Fibroblast of the conjunctiva (primary cell): ENCODE measurements around the gene ITCH.

Experiments used
- DNase-seq: peaks from one replicate; pipeline ENCODE4 v3.0.0-alpha.2; 2010; ENCODE audit warnings: low read depth

ITCH gene

DNA sequence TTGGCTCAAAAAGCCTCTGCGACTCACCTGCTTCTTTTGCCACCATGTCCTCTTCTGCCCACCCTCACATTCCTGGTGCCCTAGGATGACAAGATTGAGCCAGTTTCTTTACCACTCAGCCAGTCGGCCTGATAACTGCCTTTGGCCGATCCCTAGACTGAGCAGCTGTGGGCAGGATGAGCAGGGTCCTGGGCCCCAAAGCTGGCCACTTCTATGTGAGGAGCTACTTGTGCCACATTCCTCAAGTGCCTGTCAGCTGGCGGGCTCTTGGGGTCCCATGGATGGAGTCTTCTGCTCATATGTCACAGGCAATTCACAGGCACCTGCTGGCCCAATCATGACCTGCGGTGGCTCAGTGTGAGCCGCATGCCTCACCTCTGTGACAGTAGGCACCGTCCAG is 169.7 kb downstream of the ITCH start:
- no peak for DNase-seq

GRCh38 chr20:34534391-34535165 is 171.5 kb downstream of the ITCH start:
- DNase-seq = no peak

- no peak for DNase-seq
Observed at GRCh38 chr20:34535301-34535840, 172.3 kb downstream of the ITCH start.

DNA sequence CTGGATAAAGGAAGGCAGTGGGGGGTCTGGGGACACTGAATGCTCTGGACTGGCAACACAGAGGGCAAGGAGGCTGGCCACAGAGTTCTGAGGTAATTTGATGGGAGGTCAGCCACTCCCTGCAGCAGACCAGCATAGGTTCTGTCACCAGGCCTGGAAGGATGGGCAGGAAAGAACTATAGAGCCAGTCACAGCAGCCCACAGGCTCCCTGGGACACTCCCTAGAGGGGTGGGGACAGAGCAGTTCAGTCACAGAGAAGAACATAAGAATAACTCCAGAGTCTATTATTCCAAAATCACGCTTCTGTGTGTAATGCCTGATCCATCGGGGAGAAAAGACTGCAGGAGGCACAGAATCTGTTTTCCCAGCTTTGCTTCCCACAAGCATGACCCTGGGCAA is 172.8 kb downstream of the ITCH start:
- no peak for DNase-seq

- DNase-seq = no peak
Observed at GRCh38 chr20:34536798-34537394, 173.8 kb downstream of the ITCH start.

- DNase-seq = no peak
Observed at GRCh38 chr20:34537651-34538050, 174.6 kb downstream of the ITCH start.

DNA sequence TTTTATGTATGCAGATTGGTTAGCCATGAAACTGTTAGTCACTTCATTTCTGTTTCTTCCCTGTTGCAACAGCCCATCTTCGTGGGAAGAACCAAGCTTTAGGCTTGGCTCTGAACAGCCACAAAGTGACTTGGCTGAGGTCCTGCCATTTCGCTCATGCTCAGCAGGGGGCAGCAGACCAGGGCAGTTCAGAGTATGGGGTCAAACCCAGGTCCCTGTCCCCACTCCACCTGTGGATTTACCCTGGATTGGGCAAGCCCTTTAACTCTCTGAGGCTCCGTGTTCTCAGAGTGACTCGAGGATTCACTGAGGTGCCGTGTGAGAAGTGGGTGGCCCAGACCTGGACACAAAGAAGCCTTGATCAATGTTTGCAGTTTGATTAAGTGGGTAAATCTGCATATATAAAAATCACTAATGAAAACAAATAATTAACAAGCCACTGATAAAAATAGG is 175.6 kb downstream of the ITCH start:
- peak; percentile 55 for DNase-seq

DNA sequence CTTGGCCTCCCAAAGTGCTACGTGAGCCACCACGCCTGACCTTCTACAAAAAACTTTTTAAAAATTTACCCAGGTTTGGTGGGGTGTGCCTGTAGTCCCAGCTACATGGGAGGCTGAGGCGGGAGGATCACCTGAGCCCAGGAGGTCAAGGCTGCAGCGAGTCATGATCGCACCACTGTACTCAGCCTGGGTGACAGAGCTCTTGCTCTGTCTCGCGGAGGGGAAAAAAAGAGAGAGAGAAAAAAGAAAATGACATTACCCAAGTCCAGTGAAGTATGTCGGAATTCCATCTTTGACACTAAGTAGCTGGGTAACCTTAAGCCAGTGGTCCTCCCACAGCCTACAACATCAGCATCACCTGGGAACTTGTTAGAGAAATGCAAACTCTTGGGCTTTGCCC is 176.7 kb downstream of the ITCH start:
- no peak for DNase-seq

DNA sequence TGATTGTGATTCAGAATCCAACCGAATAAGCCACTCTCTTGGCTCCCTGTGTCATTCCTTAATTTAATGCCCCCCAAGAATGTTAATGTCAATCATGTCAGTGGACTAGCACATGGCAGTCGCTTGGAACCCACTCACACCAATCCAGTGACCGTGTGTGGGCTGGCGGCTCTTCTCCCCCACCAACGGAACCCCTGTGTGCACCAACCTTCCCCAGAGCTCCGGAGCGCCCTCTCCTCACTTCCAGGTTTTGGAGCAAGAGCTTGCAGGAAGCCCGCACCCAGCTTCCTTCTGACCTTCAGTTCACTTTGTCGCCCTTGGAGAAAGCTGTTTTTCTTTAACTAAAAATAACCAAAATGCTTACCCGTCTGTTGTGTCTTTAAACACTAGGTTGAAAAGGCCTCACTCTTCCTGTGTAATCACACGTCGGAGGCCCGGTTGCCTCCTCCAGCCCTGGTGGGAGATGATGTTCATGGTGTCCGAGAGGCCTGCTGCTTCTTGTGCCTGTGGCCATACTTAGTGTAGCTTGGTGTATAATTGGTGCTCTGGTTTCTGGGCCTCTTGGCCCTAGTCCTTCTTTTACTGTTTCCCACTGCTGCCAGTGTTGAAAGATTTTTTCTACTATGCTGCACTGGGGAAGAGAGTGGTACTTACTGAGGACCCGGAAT is 177.7 kb downstream of the ITCH start:
- no peak for DNase-seq

DNA sequence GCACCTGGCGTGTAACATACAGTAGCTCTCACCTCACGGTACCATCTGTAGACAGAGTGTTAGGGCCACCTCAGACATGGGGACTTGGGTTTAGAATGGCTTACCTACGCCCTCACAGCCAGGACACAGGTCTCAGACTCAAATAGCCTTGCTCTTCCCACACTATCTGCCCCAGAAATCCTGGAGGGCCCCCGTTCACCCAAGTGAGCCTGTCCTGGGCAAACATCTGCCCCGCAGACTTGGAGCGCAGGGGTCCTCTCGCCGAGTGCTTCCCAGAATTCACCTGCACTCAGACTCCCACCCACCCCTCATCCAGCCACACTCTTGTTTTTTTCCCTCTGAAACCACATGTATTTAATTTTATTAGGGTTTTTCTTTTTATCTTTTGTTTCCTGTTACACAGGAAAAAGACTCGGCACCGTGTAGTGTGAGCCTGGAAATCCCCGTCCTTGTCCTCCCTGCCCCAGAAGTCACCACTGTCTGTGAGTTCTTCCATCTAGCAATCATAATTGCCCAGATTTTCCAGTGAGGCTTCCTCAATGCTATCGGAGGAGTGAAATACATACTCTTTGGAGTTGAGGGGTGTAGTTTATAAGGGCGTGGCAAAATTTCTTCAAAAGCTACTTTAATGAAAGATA is 178.3 kb downstream of the ITCH start:
- DNase-seq = no peak

GRCh38 chr20:34541917-34542316 is 178.8 kb downstream of the ITCH start:
- DNase-seq = no peak

DNA sequence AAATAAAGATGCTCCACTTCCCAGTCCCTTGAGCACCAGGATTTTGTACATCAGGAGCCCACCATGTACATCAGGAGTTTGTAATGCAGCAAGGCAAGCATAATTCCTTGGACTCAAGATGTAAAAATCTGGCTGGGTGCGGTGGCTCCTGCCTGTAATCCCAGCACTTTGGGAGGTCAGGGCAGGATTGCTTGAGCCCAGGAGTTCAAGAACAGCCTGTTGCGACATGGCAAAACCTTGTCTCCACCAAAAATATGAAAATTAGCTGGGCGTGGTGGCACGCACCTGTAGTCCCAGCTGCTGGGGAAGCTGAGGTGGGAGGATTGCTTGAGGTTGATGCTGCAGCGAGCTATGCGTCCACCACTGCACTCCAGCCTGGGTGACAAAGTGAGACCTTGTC is 179.4 kb downstream of the ITCH start:
- no peak for DNase-seq

- no peak for DNase-seq
Observed at GRCh38 chr20:34543463-34544056, 180.5 kb downstream of the ITCH start.

GRCh38 chr20:34544109-34544796 is 181.2 kb downstream of the ITCH start:
- DNase-seq = no peak

GRCh38 chr20:34546751-34547181 is 183.7 kb downstream of the ITCH start:
- no peak for DNase-seq

GRCh38 chr20:34547844-34548613 is 185.0 kb downstream of the ITCH start:
- DNase-seq = no peak

DNA sequence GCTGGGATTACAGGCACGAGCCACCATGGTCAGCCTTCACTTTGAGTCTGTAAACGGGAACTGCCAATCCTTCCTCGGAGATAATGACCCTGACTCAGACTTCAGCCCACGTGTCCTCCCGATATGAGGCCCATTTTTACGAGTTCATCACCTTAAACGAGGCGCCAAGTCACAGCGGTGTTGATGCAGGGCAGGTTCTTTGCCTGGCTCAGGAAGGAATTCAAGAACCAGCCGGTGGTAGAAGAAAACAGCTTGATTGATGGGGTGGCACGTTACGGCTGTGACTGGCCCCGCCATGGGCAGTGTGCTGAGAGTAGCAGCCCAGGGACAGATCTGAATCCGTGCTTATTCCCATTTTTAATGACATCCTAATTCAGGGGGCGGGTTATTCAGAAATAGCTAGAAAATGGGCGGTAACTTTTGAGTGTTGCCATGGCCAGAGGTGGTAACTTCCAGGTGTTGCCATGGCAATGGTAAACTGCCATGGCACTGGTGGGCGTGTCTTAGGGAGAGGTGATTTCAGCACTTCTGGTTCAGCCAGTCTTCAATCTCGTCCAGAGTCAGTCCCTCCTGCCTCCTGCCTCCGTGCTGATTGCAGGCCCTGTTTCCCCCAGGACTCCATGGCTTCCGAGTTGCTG is 186.3 kb downstream of the ITCH start:
- DNase-seq = no peak

DNA sequence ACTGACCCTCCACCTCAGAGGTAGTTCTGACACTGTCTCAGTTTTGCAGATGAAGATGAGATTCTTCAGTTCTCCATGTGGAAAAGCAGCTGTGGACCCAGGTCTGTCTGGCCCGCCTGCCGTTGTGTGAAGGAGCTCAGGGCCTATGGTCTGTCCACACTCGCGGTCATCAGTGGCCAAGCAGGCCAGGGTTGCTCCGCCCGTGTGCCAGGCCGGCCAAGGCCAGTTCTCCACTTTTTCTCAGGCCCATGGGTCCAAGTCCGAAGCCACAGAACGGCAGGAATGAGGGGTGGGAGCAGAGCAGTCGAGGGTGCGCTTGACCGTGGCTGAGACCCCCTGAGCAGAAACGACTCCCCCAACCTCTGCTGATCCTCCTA is 186.8 kb downstream of the ITCH start:
- DNase-seq = no peak

DNA sequence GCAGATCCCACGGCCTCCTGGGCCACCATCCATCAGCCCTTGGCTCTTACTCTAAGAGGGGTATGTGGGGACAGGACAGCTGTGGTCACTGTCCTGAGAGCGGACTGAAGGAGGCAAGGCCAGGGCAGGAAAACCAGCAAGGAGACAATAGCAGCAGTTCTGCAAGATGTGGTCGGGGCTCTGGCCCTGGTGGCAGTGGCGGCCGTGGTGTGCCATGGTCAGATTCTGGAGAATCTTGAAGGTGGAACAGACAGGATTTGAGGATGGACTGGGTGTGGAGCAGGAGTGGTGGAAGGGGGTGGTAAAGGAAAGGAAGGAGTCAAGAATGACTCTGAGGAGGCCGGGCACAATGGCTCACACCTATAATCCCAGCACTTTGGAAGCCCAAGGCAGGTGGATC is 189.5 kb downstream of the ITCH start:
- no peak for DNase-seq

DNA sequence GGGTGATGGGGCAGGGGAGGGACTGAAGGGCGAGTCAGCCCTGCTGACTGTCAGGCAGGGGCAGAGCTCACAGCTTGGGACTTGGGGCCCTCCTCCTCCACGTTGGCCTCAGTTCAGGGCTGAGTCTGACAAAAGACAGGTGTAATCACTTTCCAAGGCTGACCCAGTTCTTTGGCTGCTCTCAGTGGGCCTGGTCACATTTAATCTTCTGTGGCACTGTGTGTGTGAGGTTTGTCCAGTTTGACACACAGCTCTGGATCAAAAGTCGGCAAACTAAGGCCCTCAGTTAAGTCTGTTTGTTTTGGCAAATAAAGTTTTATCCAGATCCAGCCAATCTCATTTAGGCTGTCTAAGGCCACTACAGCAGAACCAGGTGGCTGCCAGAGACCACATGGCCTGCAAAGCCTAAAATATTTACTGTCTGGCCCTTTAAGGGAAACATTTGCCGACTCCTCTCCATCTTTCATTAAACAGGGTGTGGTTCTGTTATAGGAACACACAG is 190.3 kb downstream of the ITCH start:
- DNase-seq = no peak
